ENCODE measurements around the gene NOC3L.

- no peak for TF ChIP-seq CTCF (optimal IDR thresholded peaks at IDR 0.05 in 1 of 3, IDR thresholded peaks at IDR 0.05 in 1 of 3, conservative IDR thresholded peaks at IDR 0.05 in 1 of 3; ENCODE audit: extremely low read depth in 1 of 3, insufficient read depth in 2 of 3, low read length in 3 of 3)
- no peak for TF ChIP-seq EZH2 (IDR thresholded peaks at IDR 0.05; ENCODE audit: low read length)
These were observed 6.9 kb downstream of the NOC3L start for GRCh38 chr10:94355841-94356240.
